ENCODE measurements around the gene METTL1.
"Not testable (repeated sequence)": the region's sequence is repeated elsewhere in the genome, so short reads cannot be mapped to it uniquely, and the experiment has no call there.

DNA sequence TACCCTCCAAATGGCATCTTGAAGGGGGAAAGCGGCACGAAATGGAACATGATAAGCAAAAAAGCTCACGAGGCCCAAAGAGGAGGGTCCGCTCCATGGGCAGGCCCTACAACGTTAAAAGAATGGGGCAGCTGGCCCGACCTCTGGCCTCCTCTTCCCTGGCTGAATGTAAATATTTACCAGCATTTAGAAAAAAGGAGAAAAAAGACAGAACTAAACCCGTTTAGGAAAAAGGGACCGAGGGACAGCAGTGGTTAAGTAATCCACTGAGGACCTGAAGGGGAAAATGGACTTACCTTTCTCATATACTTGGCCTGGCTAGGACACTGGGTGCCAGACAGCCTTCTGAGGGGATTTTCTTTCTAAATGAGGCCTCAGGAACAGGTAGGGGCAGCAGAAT, 48.2 kb upstream of the METTL1 start:
- TF ChIP-seq CTCF, POLR2A, EP300 (IDR thresholded peaks at IDR 0.05): not testable (repeated sequence)

Measured in ovary (tissue), 3 donors.